PC-3 (cell line): Measurements from ENCODE around the gene DUSP12. TPM values are rescaled to one million over a fixed set of nuclear protein-coding genes. Genes with fewer than 3 reads are reported as not detected.

Source experiments
- ATAC-seq: fragments of 200-7000 bp; cut with Tn5 transposase; 2 replicates; pipeline ENCODE4 v1.9.1; 2020; ENCODE audit warnings: mild to moderate bottlenecking, moderate library complexity
- BruUV-seq: library from RNA; stranded (reverse); fragments of 400-500 nt; replicated peaks from 2 replicates; lab custom pipeline; 2021; lab: Mats Ljungman, UMichigan
- CTCF ChIA-PET: fragments of 300-600 bp; sonication (Branson Sonifier 250); formaldehyde crosslinking; loops from one replicate; lab custom pipeline; 2022; ENCODE audit warnings: antibody characterized with exemption; lab: Charles Lee
- POLR2A ChIA-PET: fragments of 300-600 bp; sonication (Branson Sonifier 250); formaldehyde crosslinking; loops from one replicate; lab custom pipeline; 2022; ENCODE audit warnings: antibody characterized with exemption; ENCODE audit not compliant: unreplicated experiment; lab: Charles Lee
- DNase-seq: peaks from one replicate; pipeline ENCODE4 v3.0.0-alpha.2; 2015
- H2AFZ ChIP-seq: fragments of 300-600 bp; sonication (generic); 2 replicates; pipeline ENCODE4 v1.6.0; 2016; ENCODE audit warnings: antibody characterized with exemption, low read length
- H3F3A ChIP-seq: fragments of 300-600 bp; sonication (generic); one replicate; pipeline ENCODE4 v1.6.0; 2017; ENCODE audit warnings: antibody characterized with exemption, low read length, control low read depth, mild to moderate bottlenecking; ENCODE audit not compliant: unreplicated experiment
- H3K27ac ChIP-seq: fragments of 300-600 bp; sonication (generic); 2 replicates; pipeline ENCODE4 v1.5.1; 2016; ENCODE audit warnings: mild to moderate bottlenecking, low read length
- H3K27me3 ChIP-seq: fragments of 300-600 bp; sonication (generic); 2 replicates; pipeline ENCODE4 v1.6.1; 2016; ENCODE audit warnings: low read length, mixed read lengths
- H3K36me3 ChIP-seq: fragments of 300-600 bp; sonication (generic); 2 replicates; pipeline ENCODE4 v1.6.1; 2016; ENCODE audit warnings: low read depth, mixed run types, low read length, mixed read lengths
- H3K4me1 ChIP-seq: fragments of 300-600 bp; sonication (generic); 2 replicates; pipeline ENCODE4 v1.5.1; 2016; ENCODE audit warnings: low read length; ENCODE audit not compliant: insufficient read depth
- H3K4me2 ChIP-seq: fragments of 300-600 bp; sonication (generic); 2 replicates; pipeline ENCODE4 v1.6.0; 2016; ENCODE audit warnings: low read length
- H3K4me3 ChIP-seq: fragments of 300-600 bp; sonication (generic); 2 replicates; pipeline ENCODE4 v1.5.1; 2016; ENCODE audit warnings: mild to moderate bottlenecking, low read length, mixed read lengths
- H3K79me2 ChIP-seq: fragments of 300-600 bp; sonication (generic); 2 replicates; pipeline ENCODE4 v1.6.1; 2017; ENCODE audit warnings: low read length, mixed read lengths
- H3K9ac ChIP-seq: fragments of 300-600 bp; sonication (generic); 2 replicates; pipeline ENCODE4 v1.6.0; 2016; ENCODE audit warnings: mild to moderate bottlenecking, low read length
- H3K9me2 ChIP-seq: fragments of 300-600 bp; sonication (generic); replicated peaks from 2 replicates; pipeline ENCODE4 v1.6.1; 2016; ENCODE audit warnings: mixed run types, low read length, mixed read lengths
- H3K9me3 ChIP-seq: fragments of 300-600 bp; sonication (generic); 2 replicates; pipeline ENCODE4 v1.6.1; 2016; ENCODE audit warnings: low read length, mixed read lengths
- H4K20me1 ChIP-seq: fragments of 300-600 bp; sonication (generic); 2 replicates; pipeline ENCODE4 v1.6.1; 2016; ENCODE audit warnings: low read length, mixed read lengths
- EZH2 ChIP-seq: fragments of 300-600 bp; sonication (generic); IDR thresholded peaks from one replicate; pipeline ENCODE4 v1.6.1; 2017; ENCODE audit warnings: antibody characterized with exemption, mild to moderate bottlenecking, low read length; ENCODE audit not compliant: unreplicated experiment
- EZH2phosphoT487 ChIP-seq: fragments of 300-600 bp; sonication (generic); IDR thresholded peaks from 2 replicates; pipeline ENCODE4 v1.6.1; 2018; ENCODE audit warnings: mild to moderate bottlenecking, antibody characterized with exemption, low read length, borderline replicate concordance
- intact Hi-C: fragments of 100-400 bp; cut with micrococcal nuclease; formaldehyde crosslinking; loops from 2 replicates; pipeline ENCODE4 v1.9.0; 2023
- total RNA-seq: library from RNA; depleted of rRNA; stranded (reverse); fragments of >200 nt; gene quantifications from 2 replicates; pipeline ENCODE4 v1.2.3, GENCODE V29; 2014
- TF ChIP-seq, protein P1 (sequence below): fragments of 300-600 bp; sonication (generic); conservative IDR thresholded peaks from 2 replicates; pipeline ENCODE4 v1.5.1; 2017; ENCODE audit warnings: antibody characterized with exemption, low read depth, mild to moderate bottlenecking, low read length

DUSP12 gene
- total RNA-seq, 1 experiment from 2014 or later: 82.2 TPM

GRCh38 chr1:161770250-161770649 is 20.7 kb downstream of the DUSP12 start:
- no peak overlapping the region for H3K4me3 ChIP-seq
- H3K27me3 ChIP-seq: no peaks in the 10 kb centered on the region
- no peaks in the 10 kb centered on the region for H3K9me3 ChIP-seq
- H3K36me3 ChIP-seq: no peaks in the 10 kb centered on the region
- no peaks in the 10 kb centered on the region for H3K9me2 ChIP-seq
- BruUV-seq: no TSS peak
- H2AFZ ChIP-seq: no peak overlapping the region
- peaks cover 21% of the 10 kb centered on the region for H3K4me1 ChIP-seq
- ATAC-seq (no peak), DNase-seq (no peak)
- ChIA-PET CTCF (no interaction called here), POLR2A (no interaction called here)
- 0 out of 2 replicates have a peak, but pooled peaks cover 2% of the 10 kb centered on the region for H4K20me1 ChIP-seq
- no peak for TF ChIP-seq EZH2
- TF ChIP-seq, protein P1, sequence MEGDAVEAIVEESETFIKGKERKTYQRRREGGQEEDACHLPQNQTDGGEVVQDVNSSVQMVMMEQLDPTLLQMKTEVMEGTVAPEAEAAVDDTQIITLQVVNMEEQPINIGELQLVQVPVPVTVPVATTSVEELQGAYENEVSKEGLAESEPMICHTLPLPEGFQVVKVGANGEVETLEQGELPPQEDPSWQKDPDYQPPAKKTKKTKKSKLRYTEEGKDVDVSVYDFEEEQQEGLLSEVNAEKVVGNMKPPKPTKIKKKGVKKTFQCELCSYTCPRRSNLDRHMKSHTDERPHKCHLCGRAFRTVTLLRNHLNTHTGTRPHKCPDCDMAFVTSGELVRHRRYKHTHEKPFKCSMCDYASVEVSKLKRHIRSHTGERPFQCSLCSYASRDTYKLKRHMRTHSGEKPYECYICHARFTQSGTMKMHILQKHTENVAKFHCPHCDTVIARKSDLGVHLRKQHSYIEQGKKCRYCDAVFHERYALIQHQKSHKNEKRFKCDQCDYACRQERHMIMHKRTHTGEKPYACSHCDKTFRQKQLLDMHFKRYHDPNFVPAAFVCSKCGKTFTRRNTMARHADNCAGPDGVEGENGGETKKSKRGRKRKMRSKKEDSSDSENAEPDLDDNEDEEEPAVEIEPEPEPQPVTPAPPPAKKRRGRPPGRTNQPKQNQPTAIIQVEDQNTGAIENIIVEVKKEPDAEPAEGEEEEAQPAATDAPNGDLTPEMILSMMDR: no peak
- TF ChIP-seq EZH2phosphoT487: no peak
- H3F3A ChIP-seq: peaks cover 3% of the 10 kb centered on the region
- intact Hi-C loops: no loop called here
- no peak overlapping the region for H3K9ac ChIP-seq
- no peak overlapping the region for H3K4me2 ChIP-seq
- peaks cover 88% of the 10 kb centered on the region for H3K79me2 ChIP-seq
- no peak overlapping the region for H3K27ac ChIP-seq

DNA sequence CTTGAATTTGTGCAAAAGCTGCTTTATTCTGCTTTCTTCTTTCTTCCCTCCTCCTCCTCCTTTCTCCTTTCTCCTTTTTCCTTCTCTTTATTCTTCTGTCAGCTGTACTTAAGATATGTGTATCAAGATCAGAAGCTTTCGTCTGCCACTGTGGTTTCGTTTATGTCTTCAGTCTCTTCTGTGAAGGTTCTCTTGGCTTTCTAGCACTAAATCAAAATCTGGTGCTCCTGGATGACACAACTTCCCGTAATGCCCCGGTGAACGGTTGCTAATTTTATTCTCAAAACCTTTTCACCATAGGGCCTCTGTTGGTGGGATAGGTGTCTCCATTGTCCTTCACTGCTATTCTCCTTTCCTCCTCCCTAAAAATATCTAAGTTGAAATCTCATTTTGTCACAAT is 21.6 kb downstream of the DUSP12 start:
- no peaks in the 10 kb centered on the region for H3K27me3 ChIP-seq
- H4K20me1 ChIP-seq: 0 out of 2 replicates have a peak, but pooled peaks cover 8% of the 10 kb centered on the region
- H3K36me3 ChIP-seq: no peaks in the 10 kb centered on the region
- TF ChIP-seq, protein P1: no peak
- no peak for TF ChIP-seq EZH2phosphoT487
- no peak for TF ChIP-seq EZH2
- H3K79me2 ChIP-seq: peaks cover 95% of the 10 kb centered on the region
- CTCF ChIA-PET: no interaction called here
- BruUV-seq: no TSS peak
- ATAC-seq (no peak), DNase-seq (no peak)
- no peaks in the 10 kb centered on the region for H3F3A ChIP-seq
- no peaks in the 10 kb centered on the region for H3K9me3 ChIP-seq
- H3K9ac ChIP-seq: no peak overlapping the region
- H3K4me3 ChIP-seq: no peak overlapping the region
- peaks cover 21% of the 10 kb centered on the region for H3K4me1 ChIP-seq
- intact Hi-C loops: no loop called here
- H2AFZ ChIP-seq: no peak overlapping the region
- POLR2A ChIA-PET: no interaction called here
- no peak overlapping the region for H3K4me2 ChIP-seq
- no peaks in the 10 kb centered on the region for H3K9me2 ChIP-seq
- H3K27ac ChIP-seq: no peak overlapping the region

DNA sequence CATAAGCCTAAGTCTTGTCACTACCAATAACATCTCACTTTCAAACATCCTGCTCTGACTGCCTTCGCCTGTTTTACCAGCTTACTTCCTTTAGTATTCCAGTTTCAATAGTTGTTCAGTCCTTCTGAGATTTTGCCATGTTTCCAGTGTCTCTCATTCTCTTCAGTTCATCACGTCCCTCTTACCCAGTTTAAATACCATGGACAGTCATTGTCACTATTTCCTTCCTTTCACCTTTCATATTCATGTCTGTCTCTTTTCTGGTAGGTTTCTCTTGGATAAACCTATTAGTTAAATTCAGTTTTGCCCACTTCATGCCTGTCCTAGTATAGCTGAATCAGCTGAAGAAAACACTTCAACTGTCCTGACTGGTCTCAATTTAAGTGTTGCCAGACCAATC is 22.4 kb downstream of the DUSP12 start:
- Histone ChIP-seq H3K9ac (no peak overlapping the region), H3K9me2 (no peaks in the 10 kb centered on the region), H3K27ac (no peak overlapping the region), H3F3A (no peaks in the 10 kb centered on the region), H3K9me3 (no peaks in the 10 kb centered on the region), H3K36me3 (no peaks in the 10 kb centered on the region), H3K4me1 (peaks cover 21% of the 10 kb centered on the region), H3K79me2 (peaks cover 95% of the 10 kb centered on the region), H4K20me1 (0 out of 2 replicates have a peak, but pooled peaks cover 14% of the 10 kb centered on the region), H2AFZ (no peak overlapping the region), H3K27me3 (no peaks in the 10 kb centered on the region), H3K4me3 (no peak overlapping the region), H3K4me2 (no peak overlapping the region)
- no peak for TF ChIP-seq EZH2phosphoT487
- no peak for TF ChIP-seq EZH2
- TF ChIP-seq, protein P1: no peak
- no peak for ATAC-seq
- no TSS peak for BruUV-seq
- POLR2A ChIA-PET: interaction anchor here (0.6 kb wide), 1 partner anchor 23 kb away, joined by 12 read pairs; the partner anchor contains the start of gene DUSP12
- DNase-seq: no peak
- intact Hi-C loops: no loop called here
- CTCF ChIA-PET: no interaction called here
